ENCODE measurements around the gene PSRC1. TPM values are rescaled to one million over a fixed set of nuclear protein-coding genes. Genes with fewer than 3 reads are reported as not detected.

Gene PSRC1
- total RNA-seq, 4 donors from 2014 or later: 5.3 to 12.5 (median 6.4) TPM

GRCh38 chr1:109264379-109264755 is 18.6 kb downstream of the PSRC1 start:
- Histone ChIP-seq H3K4me1 (peaks cover 4 to 22% (median 17%) of the 10 kb centered on the region in 4 donors), H3K36me3 (peaks cover 0 to 79% (median 36%) of the 10 kb centered on the region in 4 donors), H3K9me3 (no peaks in the 10 kb centered on the region), H3K4me3 (no peak overlapping the region), H3K27me3 (no peaks in the 10 kb centered on the region), H3K27ac (replicated peaks in 1 of 4) (no peak overlapping the region)
- WGBS: 68% methylated on average over 4 of the region's 9 CpGs
- intact Hi-C loops (cut with DNase I): loop anchor here (5.0 kb wide), 1 partner anchor 138 kb away; no protein-coding TSS in a partner anchor
- DNase-seq (ENCODE audit: extremely low spot score): no peak
- TF ChIP-seq EP300 (IDR thresholded peaks at IDR 0.05) (no peak), CTCF (IDR thresholded peaks at IDR 0.05) (no peak), POLR2AphosphoS5 (IDR thresholded peaks at IDR 0.05) (no peak), POLR2A (IDR thresholded peaks at IDR 0.05; ENCODE audit: low read depth) (no peak)

- WGBS: 52% methylated on average over 6 of the region's 29 CpGs
- no peak for DNase-seq (ENCODE audit: extremely low spot score)
- Histone ChIP-seq H3K36me3 (peaks cover 0 to 79% (median 38%) of the 10 kb centered on the region in 4 donors), H3K27me3 (no peaks in the 10 kb centered on the region), H3K9me3 (no peaks in the 10 kb centered on the region), H3K4me1 (peaks cover 4 to 22% (median 17%) of the 10 kb centered on the region in 4 donors), H3K27ac (replicated peaks in 1 of 4) (peak overlapping the region in 3 of 4 donors; percentile 26 to 53 (median 40)), H3K4me3 (no peak overlapping the region)
- intact Hi-C loops (cut with DNase I): loop anchor here (5.0 kb wide), 1 partner anchor 139 kb away; no protein-coding TSS in a partner anchor
- TF ChIP-seq EP300 (IDR thresholded peaks at IDR 0.05): no peak
- no peak for TF ChIP-seq POLR2A (IDR thresholded peaks at IDR 0.05; ENCODE audit: low read depth)
- TF ChIP-seq CTCF (IDR thresholded peaks at IDR 0.05): peak in 2 of 3 experiments; percentile 92 to 95
- TF ChIP-seq POLR2AphosphoS5 (IDR thresholded peaks at IDR 0.05): peak; percentile 40 to 64
These were observed 19.2 kb downstream of the PSRC1 start for GRCh38 chr1:109263597-109264378.

- Histone ChIP-seq H3K27ac (replicated peaks in 1 of 4) (peak overlapping the region in 3 of 4 donors; percentile 26 to 53 (median 40)), H3K4me1 (peaks cover 4 to 22% (median 17%) of the 10 kb centered on the region in 4 donors), H3K27me3 (no peaks in the 10 kb centered on the region), H3K4me3 (no peak overlapping the region), H3K36me3 (peaks cover 0 to 79% (median 40%) of the 10 kb centered on the region in 4 donors), H3K9me3 (no peaks in the 10 kb centered on the region)
- intact Hi-C loops (cut with DNase I): loop anchor here (5.0 kb wide), 1 partner anchor 139 kb away; no protein-coding TSS in a partner anchor
- DNase-seq (ENCODE audit: extremely low spot score): no peak
- 77% methylated on average over 6 of the region's 12 CpGs for WGBS
- TF ChIP-seq EP300 (IDR thresholded peaks at IDR 0.05) (no peak), POLR2A (IDR thresholded peaks at IDR 0.05; ENCODE audit: low read depth) (no peak), POLR2AphosphoS5 (IDR thresholded peaks at IDR 0.05) (no peak), CTCF (IDR thresholded peaks at IDR 0.05) (no peak)
These were observed 19.7 kb downstream of the PSRC1 start for GRCh38 chr1:109263234-109263596.

- TF ChIP-seq POLR2AphosphoS5 (IDR thresholded peaks at IDR 0.05): no peak
- TF ChIP-seq EP300 (IDR thresholded peaks at IDR 0.05): no peak
- TF ChIP-seq POLR2A (IDR thresholded peaks at IDR 0.05; ENCODE audit: low read depth): no peak
- TF ChIP-seq CTCF (IDR thresholded peaks at IDR 0.05): no peak
- H3K27ac ChIP-seq (replicated peaks in 1 of 4): peak overlapping the region in 3 of 4 donors; percentile 26 to 53 (median 40)
- WGBS: 88% methylated on average over 10 of the region's 22 CpGs
- no peaks in the 10 kb centered on the region for H3K9me3 ChIP-seq
- peaks cover 4 to 22% (median 17%) of the 10 kb centered on the region in 4 donors for H3K4me1 ChIP-seq
- H3K36me3 ChIP-seq: peaks cover 0 to 71% (median 36%) of the 10 kb centered on the region in 4 donors
- H3K4me3 ChIP-seq: no peak overlapping the region
- intact Hi-C loops (cut with DNase I): loop anchor here (5.0 kb wide), 1 partner anchor 140 kb away; no protein-coding TSS in a partner anchor
- H3K27me3 ChIP-seq: no peaks in the 10 kb centered on the region
- DNase-seq (ENCODE audit: extremely low spot score): no peak
These were observed 20.5 kb downstream of the PSRC1 start for GRCh38 chr1:109262231-109263055.
